CD4-positive, alpha-beta T cell treated with Interleukin-4 for 4 hours (primary cell): ENCODE measurements around the gene DMAC2.
"Not testable (repeated sequence)": the region's sequence is repeated elsewhere in the genome, so short reads cannot be mapped to it uniquely, and the experiment has no call there.

ENCODE experiments used
- DNase-seq: peaks from one replicate; pipeline ENCODE4 v3.0.0-alpha.2; 2020

Gene DMAC2

DNA sequence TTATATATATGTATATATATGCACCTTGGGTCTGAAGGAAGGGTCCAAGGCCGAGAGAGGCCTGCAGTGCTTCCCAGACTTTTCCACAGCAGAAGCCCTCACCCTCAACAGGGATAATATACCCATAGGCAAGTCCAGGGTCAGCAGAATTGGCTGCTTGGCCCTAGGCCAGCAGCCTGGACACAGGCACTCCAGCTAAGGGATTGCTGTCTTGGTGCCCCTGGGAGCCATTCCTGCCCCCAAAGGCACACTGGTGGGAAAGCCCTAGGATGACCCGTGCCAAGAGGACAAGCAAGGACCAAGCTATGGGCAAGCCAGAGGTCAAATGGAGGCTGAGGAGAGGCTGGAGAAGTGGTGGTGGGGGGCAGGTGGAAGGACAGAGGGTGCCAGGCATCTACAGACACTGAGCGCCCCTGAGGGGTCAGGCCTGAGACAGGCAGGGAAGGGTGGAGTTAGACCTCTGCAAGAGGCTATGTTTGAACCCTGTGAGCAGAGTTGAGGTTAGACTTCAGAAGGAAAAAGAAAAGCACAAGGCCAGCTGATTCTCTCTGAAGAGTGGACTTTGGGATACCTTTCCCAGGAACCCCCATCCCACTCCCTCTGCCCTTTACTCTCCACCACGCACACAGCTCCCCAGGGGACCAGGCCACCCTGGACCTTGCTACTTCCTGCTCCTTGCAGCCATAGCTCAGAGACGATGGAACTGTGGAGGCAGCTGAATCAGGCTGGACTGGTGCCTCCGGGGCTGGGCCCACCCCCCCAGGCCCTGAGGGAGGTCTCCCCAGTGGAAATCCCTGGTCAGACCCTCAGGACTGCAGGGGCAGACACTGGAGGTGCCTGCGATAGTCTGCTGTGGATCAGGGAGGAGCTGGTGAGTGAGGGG, 3.0 kb upstream of the DMAC2 start, which contains the start of gene ERICH4:
Gene ERICH4 (plus strand): TSS at position 684 of the 883 bp plus-strand sequence. CDS start 14 bp downstream, at position 698.
- no peak for DNase-seq

DNA sequence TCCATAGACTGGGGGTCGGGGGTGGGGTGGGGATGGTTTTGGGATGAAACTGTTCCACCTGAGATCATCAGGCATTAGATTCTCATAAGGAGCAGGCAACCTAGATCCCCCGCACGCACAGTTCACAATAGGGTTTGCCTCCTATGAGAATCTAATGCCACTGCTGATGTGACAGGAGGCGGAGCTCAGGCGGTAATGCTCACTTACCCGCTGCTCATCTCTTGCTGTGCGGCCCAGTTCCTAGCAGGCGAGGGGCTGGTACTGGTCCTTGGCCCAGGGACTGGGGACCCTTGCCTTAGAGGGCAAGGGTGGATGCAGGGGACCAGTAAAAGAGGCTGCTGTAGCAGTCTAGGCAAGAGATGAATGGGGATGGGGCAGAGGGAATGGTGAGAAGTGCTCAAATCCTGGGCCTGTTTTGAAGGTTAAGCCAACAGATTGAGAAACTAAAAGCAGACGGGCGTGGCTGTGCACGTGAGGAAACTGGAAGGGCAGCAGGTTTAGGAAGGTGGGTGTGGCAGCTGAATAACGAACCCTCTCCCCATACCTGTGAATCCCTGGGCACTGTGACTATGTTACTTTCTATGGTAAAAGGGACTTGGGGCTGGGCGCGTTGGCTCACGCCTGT, 1.7 kb upstream of the DMAC2 start:
- DNase-seq = no peak

DNA sequence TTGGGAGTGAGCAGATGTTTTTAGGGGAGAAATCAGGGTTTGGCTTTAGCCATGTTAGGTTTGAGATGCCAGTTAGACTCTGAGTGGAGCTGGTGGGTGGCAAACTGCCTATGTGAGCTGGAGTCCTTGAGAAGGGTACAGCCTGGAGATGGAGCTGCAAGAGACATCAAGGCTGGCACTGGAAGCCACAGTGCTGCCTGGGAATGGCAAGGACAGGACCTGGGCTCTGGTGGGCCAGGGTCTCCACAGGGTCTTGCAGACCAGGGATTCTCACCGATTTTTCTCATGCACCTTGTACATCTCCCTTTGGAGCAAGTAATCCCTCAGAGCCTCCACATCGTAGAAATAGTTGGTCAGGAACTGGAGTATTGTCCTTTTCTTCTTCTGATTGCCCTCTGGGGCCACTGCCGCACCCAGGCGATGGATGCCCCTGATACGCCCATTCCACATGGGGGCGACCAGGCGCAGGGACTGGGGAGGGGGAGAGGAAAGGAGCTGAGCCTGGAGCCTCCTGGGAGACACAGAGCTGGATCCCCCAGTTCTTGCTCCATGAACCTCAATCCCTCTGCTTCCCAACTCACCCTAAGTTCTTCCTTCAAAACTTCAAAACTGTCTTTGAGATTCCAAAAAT, 1.7 kb downstream of the DMAC2 start:
- no peak for DNase-seq

DNA sequence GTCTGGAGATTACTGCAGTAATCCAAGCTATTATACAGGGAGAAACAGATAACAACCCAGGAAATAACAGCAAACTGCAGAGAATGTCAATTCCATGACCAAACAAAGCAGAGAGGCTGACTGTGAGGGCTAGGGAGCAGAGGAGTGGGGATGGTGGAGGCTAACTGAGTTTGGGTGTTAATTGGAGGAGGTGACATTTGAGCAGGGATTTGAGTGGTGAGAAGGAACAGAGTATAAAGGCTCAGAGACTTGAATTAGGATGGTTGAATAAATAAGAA, 3.1 kb downstream of the DMAC2 start:
- no peak for DNase-seq

DNA sequence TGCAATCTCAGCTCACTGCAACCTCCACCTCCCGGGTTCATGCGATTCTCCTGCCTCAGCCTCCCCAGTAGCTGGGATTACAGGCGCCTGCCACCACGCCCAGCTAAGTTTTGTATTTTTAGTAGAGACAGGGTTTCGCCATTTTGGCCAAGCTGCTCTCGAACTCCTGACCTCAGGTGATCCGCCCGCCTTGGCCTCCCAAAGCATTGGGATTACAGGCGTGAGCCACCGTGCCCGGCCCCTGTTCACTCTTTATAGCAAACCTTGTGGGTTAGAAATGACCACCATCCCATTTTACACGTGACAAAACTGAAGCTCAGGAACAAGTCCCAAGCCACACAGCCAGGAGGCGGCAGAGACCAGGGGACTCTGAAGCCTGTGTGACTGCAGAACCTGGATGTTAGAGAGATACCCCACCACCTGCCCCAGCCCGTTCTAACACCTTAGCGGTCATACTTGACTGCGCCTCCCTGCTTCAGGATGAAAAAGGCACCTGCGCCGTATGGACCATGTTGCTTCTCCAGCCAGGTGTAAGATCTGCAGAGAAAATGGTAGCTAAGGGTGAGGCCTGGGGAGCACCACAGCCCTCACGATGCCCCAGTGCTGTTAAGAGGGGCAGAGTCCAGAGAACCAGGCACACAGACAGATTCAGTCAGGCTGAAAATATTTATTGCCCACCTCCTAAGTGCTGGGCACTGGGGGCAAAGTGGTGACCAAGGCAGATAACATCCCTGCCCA, 3.6 kb downstream of the DMAC2 start:
- DNase-seq = no peak

DNA sequence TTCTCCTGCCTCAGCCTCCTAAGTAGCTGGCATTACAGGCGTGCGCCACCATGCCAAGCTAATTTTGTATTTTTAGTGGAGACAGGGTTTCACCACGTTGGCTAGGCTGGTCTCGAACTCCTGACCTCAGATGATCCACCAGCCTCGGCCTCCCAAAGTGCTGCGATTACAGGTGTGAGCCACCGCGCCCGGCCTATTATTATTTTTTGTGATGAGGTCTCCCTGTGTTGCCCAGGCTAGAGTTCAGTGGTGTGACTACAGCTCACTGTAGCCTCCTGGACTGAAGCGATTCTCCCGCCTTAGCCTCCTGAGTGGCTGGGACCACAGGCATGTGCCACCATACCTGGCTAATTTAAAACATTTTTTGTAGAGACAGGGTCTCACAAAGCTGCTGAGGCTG, 4.3 kb downstream of the DMAC2 start:
- not testable (repeated sequence) for DNase-seq

DNA sequence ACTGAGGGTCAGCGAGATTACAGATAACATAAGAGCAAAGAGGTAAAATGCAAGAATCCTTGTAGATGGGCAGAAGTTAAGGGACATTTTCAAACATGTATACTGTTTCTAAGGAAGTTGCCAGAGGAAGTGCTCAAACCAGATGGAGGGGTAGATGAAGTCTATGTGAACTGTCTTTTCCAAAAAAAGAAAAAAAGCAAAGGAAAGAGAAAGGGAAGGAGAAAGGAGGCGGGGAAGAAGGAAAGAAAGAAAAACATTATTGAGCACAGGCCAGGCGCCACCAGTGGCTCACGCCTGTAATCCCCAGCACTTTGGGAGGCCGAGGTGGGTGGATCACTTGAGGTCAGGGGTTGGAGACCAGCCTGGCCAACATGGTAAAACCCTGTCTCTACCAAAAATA, 5.3 kb downstream of the DMAC2 start:
- no peak for DNase-seq

DNA sequence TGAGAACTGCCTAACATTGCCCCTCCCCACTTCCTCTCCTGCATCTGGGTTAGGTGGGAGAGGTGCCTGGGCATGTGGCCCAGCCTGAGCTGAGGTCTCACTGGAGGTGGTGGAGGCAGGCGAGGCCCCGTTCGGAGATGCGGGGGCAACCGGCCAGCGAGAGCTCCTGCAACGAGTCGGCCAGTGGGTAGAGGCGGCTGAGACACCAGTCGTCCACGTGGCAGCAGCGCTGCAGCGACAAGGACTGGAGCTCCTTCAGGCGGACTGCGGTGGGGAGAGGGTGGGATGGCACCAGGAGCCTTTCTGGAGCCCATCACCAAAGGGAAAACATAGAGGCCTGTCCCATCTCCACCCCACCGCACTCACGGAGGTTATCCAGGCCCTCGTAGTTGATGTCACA, 6.5 kb downstream of the DMAC2 start:
- DNase-seq = no peak

DNA sequence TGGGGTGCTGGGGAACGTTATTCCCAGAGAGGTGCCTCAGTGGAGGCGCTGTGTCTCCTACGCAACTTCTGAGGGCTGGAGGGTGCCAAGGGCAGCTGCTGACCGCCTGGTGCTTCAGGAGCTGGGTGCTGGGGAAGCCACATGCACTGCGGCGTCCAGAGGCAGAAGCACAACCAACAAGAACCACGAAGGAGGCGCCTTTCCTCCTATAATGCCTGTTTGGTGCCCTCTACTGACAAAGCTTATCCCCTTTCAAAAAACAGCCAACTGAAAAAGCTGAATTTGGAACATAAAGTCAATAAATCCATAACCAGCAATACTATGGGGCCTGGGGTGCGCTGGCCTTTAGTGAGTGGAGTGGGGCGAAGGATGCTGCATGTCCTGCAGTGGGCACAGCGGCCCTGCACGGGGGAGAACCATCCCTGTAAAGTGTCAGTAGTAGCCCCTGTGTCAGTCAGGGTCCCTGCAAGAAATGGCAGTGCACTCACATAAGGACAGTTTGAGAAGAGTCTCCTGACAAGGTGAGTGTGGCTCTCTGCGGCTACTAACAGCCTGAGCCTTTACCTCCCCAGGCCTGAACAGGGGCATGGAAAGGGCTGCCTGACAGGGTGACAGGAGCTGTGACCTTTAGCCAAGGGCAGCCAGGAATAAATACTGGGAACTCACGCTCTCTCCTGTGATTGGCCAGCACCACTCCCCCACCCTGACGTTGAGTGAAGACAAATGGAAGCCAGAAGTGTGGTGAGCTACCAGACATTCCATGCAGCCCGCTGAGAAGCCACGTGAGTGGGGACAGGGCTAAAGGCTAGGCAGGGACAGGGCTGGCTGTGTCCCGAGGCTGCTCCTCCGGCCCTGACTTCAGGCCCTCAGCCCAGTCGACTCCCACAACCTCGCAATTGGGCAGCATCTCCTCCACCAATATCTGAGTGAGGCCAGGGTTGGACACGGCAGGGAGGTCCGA, 8.0 kb downstream of the DMAC2 start:
- peak; percentile 19 for DNase-seq

DNA sequence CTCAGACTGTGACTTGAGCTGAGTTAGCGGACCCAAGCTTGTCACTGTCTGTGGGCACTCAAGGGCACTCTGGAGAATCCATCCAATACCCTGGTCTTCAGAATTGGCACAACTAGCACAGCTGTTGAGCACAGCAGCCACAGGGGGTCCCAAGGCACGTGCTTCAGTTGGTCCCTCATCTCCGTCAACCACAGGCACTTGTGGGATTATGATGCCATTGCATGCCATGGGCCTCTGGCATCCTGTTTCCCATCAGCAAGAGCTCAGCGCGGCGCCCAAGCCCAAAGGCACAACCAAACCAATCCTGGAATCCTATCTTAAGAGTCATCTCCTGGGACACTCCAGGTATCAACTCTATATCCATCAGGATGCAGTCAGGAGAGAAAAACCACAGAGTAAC, 8.8 kb downstream of the DMAC2 start:
- no peak for DNase-seq

DNA sequence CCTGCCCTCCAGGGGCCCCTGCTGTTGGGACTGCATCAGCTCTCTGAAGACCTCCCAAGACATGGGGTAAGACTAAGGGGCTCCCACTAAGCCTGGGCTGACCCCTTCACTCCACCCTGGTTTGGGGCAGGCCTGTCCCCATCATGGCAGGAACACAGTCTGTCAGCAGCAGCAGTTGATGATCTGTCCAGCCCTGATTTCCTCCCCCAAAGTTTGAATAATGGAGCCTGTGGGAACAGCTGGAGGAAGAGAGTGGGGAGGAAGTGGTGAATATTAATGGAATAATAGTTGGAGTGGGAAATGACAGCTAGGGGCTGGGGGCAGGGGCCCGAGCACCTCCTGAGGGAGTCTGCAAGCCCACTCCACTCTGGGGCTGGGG, 11.2 kb downstream of the DMAC2 start:
- no peak for DNase-seq

DNA sequence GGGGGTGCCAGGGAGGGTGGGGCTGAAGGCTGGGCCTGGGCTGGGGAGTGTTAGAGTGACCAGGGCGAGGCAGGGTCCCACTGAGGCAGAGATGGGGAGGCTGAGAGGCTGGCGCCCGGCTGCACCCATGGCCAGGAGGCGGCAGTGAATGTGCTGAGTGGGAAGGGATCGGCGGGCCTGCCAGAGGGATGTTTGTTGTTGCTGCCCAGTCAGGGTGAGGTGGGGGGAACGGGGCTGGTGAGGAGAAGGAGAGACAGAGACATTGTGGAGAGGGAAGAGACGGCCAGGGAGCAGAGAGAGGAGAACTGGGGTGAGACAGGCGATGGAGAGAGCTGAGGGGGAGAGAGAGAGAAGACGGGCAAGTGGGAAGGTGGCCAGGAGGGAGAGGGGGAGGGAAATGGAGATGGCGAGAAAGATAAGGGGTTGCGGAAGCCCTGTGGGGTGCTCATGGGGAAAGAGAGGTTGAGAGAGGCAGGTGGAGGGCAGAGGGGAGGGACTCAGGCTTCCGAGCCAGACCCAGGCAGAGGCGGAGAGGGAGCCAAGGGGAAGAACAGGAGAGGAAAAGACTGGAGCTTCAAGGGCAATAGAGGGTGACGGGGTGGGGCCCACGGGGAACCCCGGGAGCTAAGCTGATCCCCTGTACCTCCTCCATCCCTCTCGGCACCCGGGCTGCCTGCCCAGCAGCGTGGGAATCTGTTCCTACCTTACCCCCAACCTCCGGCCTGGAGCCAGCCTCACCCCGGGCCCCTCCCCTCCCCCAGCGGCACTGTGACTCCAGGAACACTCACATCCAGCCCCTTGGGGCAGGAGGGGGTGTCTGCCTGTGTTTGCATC, 11.8 kb downstream of the DMAC2 start:
- DNase-seq = peak; percentile 55

DNA sequence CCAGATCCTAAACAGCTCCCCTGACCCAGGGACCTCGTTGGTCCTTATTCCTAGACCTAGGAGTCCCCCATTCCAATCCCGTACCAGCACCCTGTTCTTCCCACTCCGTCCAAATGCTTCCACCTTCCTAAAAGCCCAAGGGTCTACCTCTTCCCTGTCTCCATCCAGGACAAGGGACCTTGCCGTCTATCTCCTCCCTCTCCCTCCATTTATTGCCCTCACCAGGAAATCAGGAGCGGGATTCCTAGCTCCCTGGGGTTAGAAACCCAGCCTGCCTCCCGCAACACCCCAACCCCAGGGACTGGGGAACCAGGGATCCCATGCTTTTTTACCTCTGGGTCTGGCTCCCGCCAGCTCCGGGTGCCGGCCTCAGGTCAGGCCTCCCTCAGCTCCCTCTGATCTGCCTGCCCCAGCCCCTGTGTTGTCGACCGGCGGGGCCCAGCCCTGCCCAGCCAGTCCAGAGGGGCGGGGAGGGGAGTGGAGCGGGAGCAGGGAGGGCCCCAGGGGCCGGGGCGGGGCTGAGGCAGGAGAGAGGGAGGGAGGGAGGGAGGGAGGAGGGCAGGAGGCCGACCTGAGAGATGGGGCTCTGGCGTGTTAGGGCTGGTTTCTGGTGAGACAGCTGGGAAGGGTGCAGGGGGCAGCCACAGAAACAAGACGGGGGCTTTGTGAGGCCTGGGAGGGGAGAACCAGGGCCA, 12.6 kb downstream of the DMAC2 start, which contains the start of gene B3GNT8:
Gene B3GNT8 (minus strand): TSS at position 423 of the 695 bp plus-strand sequence. CDS start 596 bp downstream, outside the sequence.
- peak; percentile 34 for DNase-seq

DNA sequence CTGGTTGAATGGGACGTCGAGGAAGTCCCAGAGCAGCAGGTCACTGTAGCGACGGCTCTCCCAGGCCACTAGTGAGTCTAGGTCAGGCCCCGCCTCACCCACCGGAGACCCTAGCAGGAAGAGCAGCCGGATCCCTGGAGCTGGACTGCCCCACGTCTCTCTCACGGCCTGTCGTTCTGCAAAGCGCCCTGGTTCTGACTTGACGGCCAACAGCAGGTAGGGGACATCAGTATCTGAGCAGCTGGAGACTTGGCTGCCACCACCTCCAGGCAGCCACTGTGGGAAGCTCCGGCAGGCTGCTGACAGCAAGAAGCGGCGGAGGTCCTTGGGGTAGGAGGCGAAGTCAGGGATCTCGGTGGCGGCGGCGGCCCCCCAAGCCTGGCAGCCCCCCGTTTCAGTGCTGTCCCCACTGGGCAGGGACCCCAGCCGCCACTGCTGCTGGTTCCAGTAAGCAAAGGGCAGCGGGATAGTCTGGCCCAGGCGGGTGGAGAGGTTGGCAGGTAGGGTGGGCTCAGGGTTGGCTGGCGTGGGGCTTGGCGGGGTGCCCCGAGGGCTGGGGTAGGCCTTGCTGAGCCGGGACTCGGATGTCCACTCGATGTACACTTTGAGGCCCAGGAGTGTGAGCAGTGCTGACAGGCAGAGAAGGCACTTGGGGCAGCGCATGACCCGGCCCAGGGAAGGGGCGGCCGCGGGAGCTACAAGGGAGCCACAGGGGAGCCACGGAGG, 13.4 kb downstream of the DMAC2 start:
- no peak for DNase-seq

DNA sequence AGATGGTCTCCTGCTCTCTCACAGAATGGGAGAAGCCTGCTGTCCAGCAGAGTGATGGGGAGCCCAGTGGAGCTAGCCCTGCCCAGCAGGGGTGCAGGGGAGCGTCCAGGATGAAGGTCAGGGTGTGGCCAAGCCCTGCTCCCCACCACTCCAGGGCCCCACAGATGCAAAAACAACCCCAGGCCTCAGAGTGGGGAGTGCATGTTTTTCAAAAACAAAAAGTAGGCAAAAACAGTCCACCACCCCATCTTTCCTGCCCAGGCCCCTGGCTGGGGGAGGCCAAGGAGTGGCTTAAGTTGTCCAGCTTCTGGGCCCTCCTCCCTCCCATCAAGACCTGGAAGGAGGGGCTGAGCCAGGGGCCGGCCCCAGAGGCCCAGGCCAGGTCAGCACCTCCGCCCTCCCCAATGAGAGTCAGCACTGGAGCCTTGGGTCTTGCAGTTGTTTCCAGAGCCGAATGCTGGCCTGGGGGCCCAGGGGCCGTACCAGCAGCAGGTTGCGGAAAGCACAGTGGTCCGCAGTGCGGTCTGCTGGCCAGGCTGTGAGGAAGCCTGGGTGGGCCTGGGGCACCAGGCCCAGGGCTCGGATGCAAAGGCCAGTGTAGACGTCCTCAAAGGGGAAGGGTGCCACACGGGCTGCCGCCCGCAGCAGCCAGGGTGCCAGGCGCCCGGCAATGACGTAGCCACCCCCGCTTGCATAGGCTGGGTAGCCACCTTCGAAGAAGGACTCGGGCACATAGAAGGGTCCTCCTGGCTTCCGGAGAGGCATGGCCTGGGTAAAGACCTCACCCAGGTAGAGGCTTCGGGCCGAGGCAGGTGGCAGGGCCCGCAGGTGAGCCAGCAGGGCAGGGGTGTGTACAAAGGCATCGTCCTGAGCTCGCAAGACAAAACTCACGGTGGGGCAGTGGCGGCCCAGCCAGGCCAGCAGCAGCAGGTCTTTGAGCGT, 14.3 kb downstream of the DMAC2 start:
- DNase-seq = no peak

DNA sequence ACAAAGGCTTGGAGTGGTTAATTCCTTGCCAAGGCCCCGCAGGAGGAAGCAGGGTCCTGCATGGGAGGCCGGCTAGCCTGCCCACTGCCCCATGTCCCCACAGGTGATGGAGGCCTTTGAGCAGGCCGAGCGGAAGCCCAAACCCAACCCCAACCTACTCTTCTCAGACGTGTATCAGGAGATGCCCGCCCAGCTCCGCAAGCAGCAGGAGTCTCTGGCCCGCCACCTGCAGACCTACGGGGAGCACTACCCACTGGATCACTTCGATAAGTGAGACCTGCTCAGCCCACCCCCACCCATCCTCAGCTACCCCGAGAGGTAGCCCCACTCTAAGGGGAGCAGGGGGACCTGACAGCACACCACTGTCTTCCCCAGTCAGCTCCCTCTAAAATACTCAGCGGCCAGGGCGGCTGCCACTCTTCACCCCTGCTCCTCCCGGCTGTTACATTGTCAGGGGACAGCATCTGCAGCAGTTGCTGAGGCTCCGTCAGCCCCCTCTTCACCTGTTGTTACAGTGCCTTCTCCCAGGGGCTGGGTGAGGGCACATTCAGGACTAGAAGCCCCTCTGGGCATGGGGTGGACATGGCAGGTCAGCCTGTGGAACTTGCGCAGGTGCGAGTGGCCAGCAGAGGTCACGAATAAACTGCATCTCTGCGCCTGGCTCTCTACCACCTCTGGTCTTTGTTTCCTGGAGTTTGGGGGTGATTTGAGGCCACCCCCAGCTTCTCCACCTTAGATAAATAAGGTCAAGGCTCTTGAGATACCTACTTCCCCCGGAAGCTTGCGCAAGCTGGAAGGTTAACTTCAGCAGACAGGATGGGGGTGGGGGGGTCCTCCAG, 15.2 kb downstream of the DMAC2 start:
- DNase-seq = no peak

DNA sequence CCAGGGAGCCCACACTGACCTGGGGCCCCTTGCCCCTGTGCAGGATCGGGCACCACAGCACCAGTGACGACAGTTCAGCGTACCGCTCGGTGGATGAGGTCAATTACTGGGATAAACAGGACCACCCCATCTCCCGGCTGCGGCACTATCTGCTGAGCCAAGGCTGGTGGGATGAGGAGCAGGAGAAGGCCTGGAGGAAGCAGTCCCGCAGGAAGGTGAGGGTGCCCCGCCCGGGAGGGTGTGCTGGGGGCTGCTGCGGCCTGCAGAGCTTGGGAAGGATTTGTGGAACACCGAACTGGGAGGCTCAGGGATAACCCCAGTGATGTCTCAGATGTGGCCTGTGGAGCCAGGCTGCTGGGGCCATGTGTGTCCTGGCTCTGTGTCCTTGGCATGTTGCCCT, 16.8 kb downstream of the DMAC2 start:
- no peak for DNase-seq

DNA sequence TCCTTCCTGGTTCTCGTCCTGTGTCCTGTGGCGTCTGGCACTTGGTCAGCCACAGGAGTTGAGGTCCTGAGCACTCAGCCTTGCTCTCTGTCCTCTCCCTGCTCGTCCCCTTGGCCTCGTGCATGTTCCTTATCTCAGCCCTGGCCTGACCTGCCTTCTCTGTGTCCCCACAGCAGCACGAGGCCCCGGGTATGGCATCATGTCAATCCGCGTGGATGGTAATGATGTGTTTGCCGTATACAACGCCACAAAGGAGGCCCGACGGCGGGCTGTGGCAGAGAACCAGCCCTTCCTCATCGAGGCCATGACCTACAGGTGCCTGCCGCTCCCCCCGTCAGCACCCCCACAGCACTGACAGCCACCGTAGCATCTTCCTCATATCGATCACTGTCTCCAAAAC, 17.3 kb downstream of the DMAC2 start:
- no peak for DNase-seq
